ENCODE results near the gene CCND3.

Gene CCND3

GRCh38 chr6:41941280-41942066 lies at the start of gene CCND3:
CCND3 (minus strand) TSS chr6:41941808; CDS start chr6:41941649, 159 bp downstream.
- DNase-seq, result peak; percentile 96

GRCh38 chr6:41986339-41986738 lies 44.7 kb upstream of the CCND3 start:
- DNase-seq, result no peak

DNA sequence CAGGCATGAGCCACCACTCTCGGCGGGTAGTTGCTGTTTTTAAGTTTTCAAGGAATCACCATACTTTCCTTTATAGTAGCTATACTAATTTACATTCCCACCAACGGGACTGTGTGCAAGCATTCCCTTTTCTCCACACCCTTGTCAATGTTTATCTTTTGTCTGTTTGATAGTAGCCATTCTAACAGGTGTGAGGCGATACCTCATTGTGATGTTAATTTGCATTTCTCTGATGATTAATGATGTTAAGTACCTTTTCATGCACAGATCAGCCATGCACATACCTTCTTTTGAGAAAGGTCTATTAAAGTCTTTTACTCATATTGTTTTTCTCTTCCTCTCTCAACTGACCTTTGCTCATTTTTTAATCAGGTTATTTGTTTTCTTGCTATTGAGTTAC lies 43.0 kb upstream of the CCND3 start:
- no peak for DNase-seq

DNA sequence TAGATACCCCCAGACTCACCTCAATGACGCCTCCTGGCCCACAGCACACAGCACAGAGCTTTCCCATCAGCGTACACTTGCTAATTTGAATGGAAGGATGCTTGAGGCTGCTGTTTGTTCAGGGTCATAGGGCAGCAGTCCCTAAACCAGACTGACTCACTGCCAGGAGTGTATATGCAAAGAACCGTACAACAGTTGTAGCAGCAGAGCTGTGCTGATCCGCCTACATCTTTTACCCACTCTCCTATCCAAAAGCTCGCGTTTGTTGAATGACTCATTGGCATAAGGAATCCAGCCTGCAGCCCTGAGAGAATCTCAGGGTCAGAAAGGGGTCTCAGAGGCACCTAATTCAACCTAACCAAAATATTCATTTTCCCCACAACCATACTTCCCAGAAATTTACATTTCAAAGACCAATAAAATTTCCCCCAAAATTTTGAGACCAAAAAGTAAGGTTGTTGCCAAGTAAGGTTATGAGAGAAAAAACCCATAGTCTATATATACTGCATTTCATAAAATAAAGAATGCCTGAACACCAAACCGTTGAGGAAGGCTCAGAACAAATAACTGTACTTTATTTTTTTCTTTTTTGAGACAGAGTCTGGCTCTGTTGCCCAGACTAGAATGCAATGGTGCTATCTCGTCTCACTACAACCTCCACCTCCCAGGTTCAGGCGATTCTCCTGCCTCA lies 35.3 kb upstream of the CCND3 start:
- peak; percentile 28 for DNase-seq

GRCh38 chr6:41975276-41975675 lies 33.7 kb upstream of the CCND3 start:
- DNase-seq, result no peak

GRCh38 chr6:41974281-41974825 lies 32.7 kb upstream of the CCND3 start:
- no peak for DNase-seq

DNA sequence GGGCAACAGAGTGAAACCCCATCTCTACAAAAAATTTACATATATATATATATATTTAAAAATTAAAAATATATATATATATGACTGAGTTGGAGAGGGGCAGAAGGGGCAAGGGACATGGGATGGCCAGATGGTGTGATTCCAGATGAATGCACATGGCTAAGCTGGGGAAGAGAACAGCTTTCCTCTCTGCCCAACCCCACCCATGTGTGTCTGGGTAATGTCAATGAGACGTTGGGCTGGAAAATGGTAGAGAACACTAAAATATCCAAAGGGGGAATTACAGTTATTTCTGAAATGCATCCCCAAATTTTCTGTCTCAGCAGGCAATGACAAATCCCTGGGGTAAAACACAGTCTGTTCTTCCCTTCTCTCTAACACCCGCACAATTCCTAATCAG lies 31.2 kb upstream of the CCND3 start:
- DNase-seq, result no peak

GRCh38 chr6:41970436-41970846 lies 28.8 kb upstream of the CCND3 start:
- peak; percentile 20 for DNase-seq

GRCh38 chr6:41967312-41968287 lies 26.0 kb upstream of the CCND3 start:
- no peak for DNase-seq

DNA sequence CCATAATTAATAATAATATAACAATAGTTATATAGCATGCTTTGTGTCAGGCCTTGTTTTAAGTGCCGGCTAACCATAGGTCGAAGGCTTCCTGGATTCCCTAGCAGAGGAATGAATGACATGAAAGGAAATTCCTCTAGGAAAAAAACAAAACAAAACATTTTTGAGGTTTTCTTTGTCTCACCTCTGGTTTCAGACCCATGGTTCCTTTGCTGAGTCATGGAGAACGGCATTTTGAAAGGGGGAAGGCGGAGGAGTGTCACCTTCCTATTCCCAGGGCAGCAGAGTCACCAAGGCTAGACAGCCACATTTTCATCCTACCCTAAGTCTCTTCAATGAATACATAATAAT lies 25.3 kb upstream of the CCND3 start:
- DNase-seq, result no peak

DNA sequence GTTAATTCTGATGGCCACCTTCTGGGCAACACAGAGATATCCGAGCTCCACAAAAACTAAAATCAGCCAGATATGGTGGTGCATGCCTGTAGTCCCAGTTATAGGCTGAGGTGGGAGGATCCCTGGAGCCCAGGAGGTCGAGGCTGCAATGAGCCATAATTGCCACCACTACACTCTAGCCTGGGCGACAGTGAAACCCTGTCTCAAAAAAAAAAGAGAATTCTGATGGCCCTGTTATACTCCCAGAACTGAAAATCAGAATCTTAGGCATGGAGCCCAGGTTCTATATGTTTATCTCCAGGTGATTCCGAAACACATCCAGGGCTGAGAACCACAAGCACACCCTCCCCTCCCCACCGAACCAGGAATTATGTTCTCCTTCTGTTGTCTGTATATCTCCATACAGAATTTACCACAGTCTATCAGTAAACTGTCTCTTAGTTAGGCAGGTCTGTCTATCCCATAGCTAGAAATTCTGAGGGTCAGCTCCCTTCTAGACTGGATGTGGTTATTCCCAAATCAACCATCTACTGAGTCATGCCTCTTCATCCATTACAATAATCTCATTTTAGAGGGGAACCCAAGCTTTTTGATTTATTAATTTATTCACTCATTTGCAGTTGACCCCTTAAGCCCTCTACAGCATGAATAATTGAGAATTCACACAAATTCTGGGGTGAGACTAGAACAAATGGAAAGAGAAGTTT lies 24.8 kb upstream of the CCND3 start:
- DNase-seq, result no peak

GRCh38 chr6:41965429-41966213 lies 24.0 kb upstream of the CCND3 start:
- no peak for DNase-seq

DNA sequence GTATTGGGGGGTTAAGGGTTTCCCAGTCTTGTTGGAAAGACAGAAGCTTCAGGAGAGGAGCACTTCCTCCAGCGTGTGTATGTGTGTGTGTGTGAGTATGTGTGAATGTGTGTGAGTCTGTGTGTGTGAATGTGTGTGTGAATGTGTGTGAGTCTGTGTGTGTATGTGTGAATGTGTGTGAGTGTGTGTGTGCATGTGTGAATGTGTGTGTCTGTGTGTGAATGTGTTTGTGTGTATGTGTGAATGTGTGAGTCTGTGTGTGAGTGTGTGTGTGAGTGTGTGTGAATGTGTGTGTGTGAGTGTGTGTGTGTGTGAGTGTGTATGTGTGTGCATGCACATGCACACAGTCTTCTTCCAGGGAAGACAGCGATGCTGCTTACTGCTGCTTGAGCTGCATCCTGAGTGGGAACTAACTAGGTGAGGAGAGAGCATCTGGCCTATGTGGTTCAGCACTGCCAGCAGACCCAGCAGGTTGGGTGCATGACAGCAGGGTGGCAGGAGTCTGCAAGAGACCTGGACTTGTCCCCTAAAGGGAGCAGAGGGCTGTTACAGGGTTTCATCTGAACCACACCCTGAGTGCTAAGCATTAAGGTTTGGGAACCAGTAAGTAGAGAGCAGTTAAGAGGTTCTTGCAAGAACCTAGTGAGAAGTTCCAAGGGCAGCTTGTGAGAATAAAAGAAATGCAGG lies 22.7 kb upstream of the CCND3 start:
- DNase-seq, result no peak

DNA sequence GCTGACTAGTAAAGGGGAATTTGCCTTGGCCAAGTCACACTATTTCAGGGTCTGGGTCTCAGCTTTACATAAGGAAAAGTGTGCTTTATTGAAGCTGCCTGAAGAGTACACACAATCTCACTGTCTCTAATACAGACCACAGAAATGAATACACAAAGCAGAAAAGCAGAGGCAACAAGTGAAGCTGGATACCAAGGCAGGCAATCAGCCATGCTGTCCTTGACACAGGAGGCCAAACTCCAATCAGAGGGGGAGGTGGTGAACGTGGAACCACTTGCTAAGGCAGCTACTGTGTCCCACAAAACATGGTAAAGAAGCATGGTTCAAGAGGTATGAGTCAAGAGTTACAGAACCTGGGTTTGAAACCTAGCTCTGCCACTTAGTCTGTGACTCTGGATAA lies 21.8 kb upstream of the CCND3 start:
- no peak for DNase-seq

GRCh38 chr6:41960028-41960427 lies 18.4 kb upstream of the CCND3 start:
- DNase-seq, result no peak

GRCh38 chr6:41958022-41958856 lies 16.6 kb upstream of the CCND3 start:
- DNase-seq, result peak; percentile 77

GRCh38 chr6:41957117-41957516 lies 15.5 kb upstream of the CCND3 start:
- no peak for DNase-seq

GRCh38 chr6:41955412-41955811 lies 13.8 kb upstream of the CCND3 start:
- DNase-seq, result no peak

DNA sequence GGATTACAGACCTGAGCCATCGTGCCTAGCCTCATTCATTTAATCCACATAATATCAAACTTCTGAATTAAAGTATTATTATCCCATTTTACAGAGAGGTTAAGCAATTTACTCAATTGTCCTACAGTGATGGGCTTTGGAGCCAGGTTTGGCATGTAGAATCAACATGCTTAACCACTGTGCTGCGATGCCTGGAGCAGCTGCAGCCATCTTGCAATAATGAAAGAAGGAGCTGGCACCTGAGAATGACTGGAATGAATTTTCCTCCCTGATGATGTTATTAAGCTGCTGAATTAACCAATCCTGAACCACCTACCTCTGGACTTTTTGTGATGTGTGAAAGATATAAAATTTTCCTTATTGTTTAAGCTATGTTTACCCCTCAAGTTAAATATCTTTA lies 13.1 kb upstream of the CCND3 start:
- DNase-seq, result no peak
